Measurements from ENCODE around the gene MSN. TPM values are rescaled to one million over a fixed set of nuclear protein-coding genes. Genes with fewer than 3 reads are reported as not detected.
A peak's percentile ranks its signal among the peaks of the same experiment; 100 is the strongest.

Gene MSN
- total and polyA plus RNA-seq, 3 experiments from 2014 or later = 403 to 760 (median 410) TPM

GRCh38 chrX:65731684-65732289 is 64.3 kb downstream of the MSN start:
- Histone ChIP-seq H3K4me1 (ENCODE audit: insufficient read depth, low read length) (peaks cover 5% of the 10 kb centered on the region), H3K27me3 (ENCODE audit: insufficient read depth, low read length, poor library complexity, severe bottlenecking) (no peaks in the 10 kb centered on the region), H3K9me3 (ENCODE audit: low read length) (no peaks in the 10 kb centered on the region), H3K4me3 (ENCODE audit: low read length) (no peak overlapping the region), H3K27ac (ENCODE audit: low read depth, low read length) (no peak overlapping the region), H3K36me3 (ENCODE audit: insufficient read depth, low read length) (peaks cover 76% of the 10 kb centered on the region)
- H3K27me3 Mint-ChIP-seq = peaks cover 0 to 2% of the 10 kb centered on the region in 2 donors
- no peaks in the 10 kb centered on the region for H3K9me3 Mint-ChIP-seq
- peaks cover 24 to 94% (median 52%) of the 10 kb centered on the region in 3 donors for H3K36me3 Mint-ChIP-seq
- CTCF ChIA-PET = no interaction called here
- H3K4me1 Mint-ChIP-seq = peaks cover 45 to 62% (median 54%) of the 10 kb centered on the region in 3 donors
- H3K27ac Mint-ChIP-seq = peak overlapping the region in 7 of 8 donors; percentile 9 to 92 (median 63)
- peak overlapping the region in 1 of 7 donors; percentile 15 for H3K4me3 Mint-ChIP-seq
- POLR2A ChIA-PET = no interaction called here
- no peak for DNase-seq

GRCh38 chrX:65740909-65741308 is 73.5 kb downstream of the MSN start:
- Histone ChIP-seq H3K9me3 (ENCODE audit: low read length) (no peaks in the 10 kb centered on the region), H3K27me3 (ENCODE audit: insufficient read depth, low read length, poor library complexity, severe bottlenecking) (no peaks in the 10 kb centered on the region), H3K27ac (ENCODE audit: low read depth, low read length) (no peak overlapping the region), H3K36me3 (ENCODE audit: insufficient read depth, low read length) (peaks cover 40% of the 10 kb centered on the region), H3K4me3 (ENCODE audit: low read length) (no peak overlapping the region), H3K4me1 (ENCODE audit: insufficient read depth, low read length) (peaks cover 11% of the 10 kb centered on the region)
- DNase-seq = no peak
- H3K4me1 Mint-ChIP-seq = peaks cover 35 to 50% (median 36%) of the 10 kb centered on the region in 3 donors
- peak overlapping the region in 1 of 7 donors; percentile 42 for H3K4me3 Mint-ChIP-seq
- ChIA-PET POLR2A (interaction anchor here (0.6 kb wide), 1 partner anchor 46 kb away, joined by 8 read pairs; no protein-coding TSS in a partner anchor), CTCF (no interaction called here)
- no peaks in the 10 kb centered on the region for H3K9me3 Mint-ChIP-seq
- H3K36me3 Mint-ChIP-seq = peaks cover 32 to 71% (median 35%) of the 10 kb centered on the region in 3 donors
- peak overlapping the region; percentile 26 to 86 (median 53) for H3K27ac Mint-ChIP-seq
- no peaks in the 10 kb centered on the region for H3K27me3 Mint-ChIP-seq

- H3K36me3 ChIP-seq (ENCODE audit: insufficient read depth, low read length) = peaks cover 34% of the 10 kb centered on the region
- DNase-seq = no peak
- H3K27me3 Mint-ChIP-seq = no peaks in the 10 kb centered on the region
- peak overlapping the region in 5 of 8 donors; percentile 56 to 87 (median 59) for H3K27ac Mint-ChIP-seq
- H3K4me1 Mint-ChIP-seq = peaks cover 42 to 54% (median 43%) of the 10 kb centered on the region in 3 donors
- H3K36me3 Mint-ChIP-seq = peaks cover 28 to 62% (median 33%) of the 10 kb centered on the region in 3 donors
- H3K4me1 ChIP-seq (ENCODE audit: insufficient read depth, low read length) = peaks cover 11% of the 10 kb centered on the region
- H3K27me3 ChIP-seq (ENCODE audit: insufficient read depth, low read length, poor library complexity, severe bottlenecking) = no peaks in the 10 kb centered on the region
- H3K27ac ChIP-seq (ENCODE audit: low read depth, low read length) = no peak overlapping the region
- POLR2A ChIA-PET = no interaction called here
- no peaks in the 10 kb centered on the region for H3K9me3 ChIP-seq (ENCODE audit: low read length)
- H3K4me3 ChIP-seq (ENCODE audit: low read length) = no peak overlapping the region
- H3K9me3 Mint-ChIP-seq = no peaks in the 10 kb centered on the region
- no peak overlapping the region for H3K4me3 Mint-ChIP-seq
- CTCF ChIA-PET = no interaction called here
Observed at GRCh38 chrX:65741823-65742222, 74.4 kb downstream of the MSN start.

- H3K9me3 Mint-ChIP-seq = no peaks in the 10 kb centered on the region
- no peaks in the 10 kb centered on the region for H3K27me3 Mint-ChIP-seq
- ChIA-PET CTCF (no interaction called here), POLR2A (no interaction called here)
- Histone ChIP-seq H3K27ac (ENCODE audit: low read depth, low read length) (no peak overlapping the region), H3K27me3 (ENCODE audit: insufficient read depth, low read length, poor library complexity, severe bottlenecking) (no peaks in the 10 kb centered on the region), H3K9me3 (ENCODE audit: low read length) (no peaks in the 10 kb centered on the region), H3K4me1 (ENCODE audit: insufficient read depth, low read length) (peaks cover 11% of the 10 kb centered on the region), H3K36me3 (ENCODE audit: insufficient read depth, low read length) (peaks cover 4% of the 10 kb centered on the region), H3K4me3 (ENCODE audit: low read length) (no peak overlapping the region)
- peaks cover 54 to 67% (median 60%) of the 10 kb centered on the region in 3 donors for H3K4me1 Mint-ChIP-seq
- peak overlapping the region in 3 of 8 donors; percentile 9 to 44 (median 21) for H3K27ac Mint-ChIP-seq
- DNase-seq = no peak
- H3K36me3 Mint-ChIP-seq = peaks cover 12 to 31% (median 18%) of the 10 kb centered on the region in 3 donors
- no peak overlapping the region for H3K4me3 Mint-ChIP-seq
Observed at GRCh38 chrX:65744965-65745364, 77.5 kb downstream of the MSN start.

- Mint-ChIP-seq H3K27ac (peak overlapping the region; percentile 1 to 77 (median 46)), H3K9me3 (no peaks in the 10 kb centered on the region), H3K36me3 (peaks cover 8 to 26% (median 13%) of the 10 kb centered on the region in 3 donors), H3K4me1 (peaks cover 52 to 64% (median 64%) of the 10 kb centered on the region in 3 donors), H3K27me3 (no peaks in the 10 kb centered on the region), H3K4me3 (peak overlapping the region in 2 of 7 donors; percentile 0 to 14)
- H3K36me3 ChIP-seq (ENCODE audit: insufficient read depth, low read length) = peaks cover under 1% of the 10 kb centered on the region
- CTCF ChIA-PET = no interaction called here
- no peak overlapping the region for H3K4me3 ChIP-seq (ENCODE audit: low read length)
- no peak overlapping the region for H3K27ac ChIP-seq (ENCODE audit: low read depth, low read length)
- no peaks in the 10 kb centered on the region for H3K9me3 ChIP-seq (ENCODE audit: low read length)
- H3K27me3 ChIP-seq (ENCODE audit: insufficient read depth, low read length, poor library complexity, severe bottlenecking) = no peaks in the 10 kb centered on the region
- DNase-seq = no peak
- POLR2A ChIA-PET = no interaction called here
- H3K4me1 ChIP-seq (ENCODE audit: insufficient read depth, low read length) = peaks cover 13% of the 10 kb centered on the region
Observed at GRCh38 chrX:65745427-65745826, 78.0 kb downstream of the MSN start.

GRCh38 chrX:65745992-65746391 is 78.5 kb downstream of the MSN start:
- H3K9me3 ChIP-seq (ENCODE audit: low read length) = no peaks in the 10 kb centered on the region
- Mint-ChIP-seq H3K36me3 (peaks cover 4 to 21% (median 7%) of the 10 kb centered on the region in 3 donors), H3K4me3 (peak overlapping the region in 1 of 7 donors; percentile 37), H3K27me3 (no peaks in the 10 kb centered on the region), H3K27ac (peak overlapping the region; percentile 11 to 77 (median 52)), H3K9me3 (no peaks in the 10 kb centered on the region), H3K4me1 (peaks cover 54 to 66% (median 66%) of the 10 kb centered on the region in 3 donors)
- H3K27me3 ChIP-seq (ENCODE audit: insufficient read depth, low read length, poor library complexity, severe bottlenecking) = no peaks in the 10 kb centered on the region
- no peaks in the 10 kb centered on the region for H3K36me3 ChIP-seq (ENCODE audit: insufficient read depth, low read length)
- no peak for DNase-seq
- POLR2A ChIA-PET = no interaction called here
- no peak overlapping the region for H3K4me3 ChIP-seq (ENCODE audit: low read length)
- CTCF ChIA-PET = no interaction called here
- no peak overlapping the region for H3K27ac ChIP-seq (ENCODE audit: low read depth, low read length)
- H3K4me1 ChIP-seq (ENCODE audit: insufficient read depth, low read length) = peaks cover 18% of the 10 kb centered on the region

- Histone ChIP-seq H3K36me3 (ENCODE audit: insufficient read depth, low read length) (no peaks in the 10 kb centered on the region), H3K4me1 (ENCODE audit: insufficient read depth, low read length) (peaks cover 29% of the 10 kb centered on the region), H3K4me3 (ENCODE audit: low read length) (peak overlapping the region; percentile 31), H3K27me3 (ENCODE audit: insufficient read depth, low read length, poor library complexity, severe bottlenecking) (no peaks in the 10 kb centered on the region), H3K9me3 (ENCODE audit: low read length) (no peaks in the 10 kb centered on the region), H3K27ac (ENCODE audit: low read depth, low read length) (no peak overlapping the region)
- Mint-ChIP-seq H3K9me3 (no peaks in the 10 kb centered on the region), H3K4me3 (peak overlapping the region; percentile 22 to 83 (median 74)), H3K4me1 (peaks cover 58 to 72% (median 64%) of the 10 kb centered on the region in 3 donors), H3K27ac (peak overlapping the region; percentile 50 to 90 (median 70)), H3K27me3 (peaks cover 0 to 1% of the 10 kb centered on the region in 2 donors), H3K36me3 (peaks cover 0 to 10% (median 0%) of the 10 kb centered on the region in 3 donors)
- POLR2A ChIA-PET = no interaction called here
- peak; percentile 3 to 56 (median 20) for DNase-seq
- CTCF ChIA-PET = no interaction called here
Observed at GRCh38 chrX:65750674-65751469, 83.4 kb downstream of the MSN start.

- Histone ChIP-seq H3K9me3 (ENCODE audit: low read length) (no peaks in the 10 kb centered on the region), H3K27me3 (ENCODE audit: insufficient read depth, low read length, poor library complexity, severe bottlenecking) (no peaks in the 10 kb centered on the region), H3K36me3 (ENCODE audit: insufficient read depth, low read length) (no peaks in the 10 kb centered on the region), H3K4me3 (ENCODE audit: low read length) (peak overlapping the region; percentile 31), H3K4me1 (ENCODE audit: insufficient read depth, low read length) (peaks cover 33% of the 10 kb centered on the region), H3K27ac (ENCODE audit: low read depth, low read length) (no peak overlapping the region)
- H3K4me3 Mint-ChIP-seq = peak overlapping the region in 6 of 7 donors; percentile 6 to 83 (median 71)
- peaks cover 0 to 1% of the 10 kb centered on the region in 2 donors for H3K27me3 Mint-ChIP-seq
- DNase-seq = no peak
- peaks cover 55 to 68% (median 64%) of the 10 kb centered on the region in 3 donors for H3K4me1 Mint-ChIP-seq
- peaks cover 0 to 10% (median 0%) of the 10 kb centered on the region in 3 donors for H3K36me3 Mint-ChIP-seq
- peak overlapping the region in 7 of 8 donors; percentile 50 to 90 (median 68) for H3K27ac Mint-ChIP-seq
- no peaks in the 10 kb centered on the region for H3K9me3 Mint-ChIP-seq
- CTCF ChIA-PET = no interaction called here
- POLR2A ChIA-PET = no interaction called here
Observed at GRCh38 chrX:65751519-65751918, 84.1 kb downstream of the MSN start.
